HepG2 (cell line): ENCODE measurements around the gene DNM3. TPM values are rescaled to one million over a fixed set of nuclear protein-coding genes. Genes with fewer than 3 reads are reported as not detected.
A peak's percentile ranks its signal among the peaks of the same experiment; 100 is the strongest.

Experiments
- CTCF ChIP-seq: sonication (generic); formaldehyde crosslinking; IDR thresholded peaks from 2 replicates; pipeline ENCODE4 v1.5.0; 2020; ENCODE audit warnings: mild to moderate bottlenecking, missing genetic modification reagents, moderate library complexity
- ETS1 ChIP-seq: sonication (generic); formaldehyde crosslinking; IDR thresholded peaks from 2 replicates; pipeline ENCODE4 v1.4.0; 2020; ENCODE audit warnings: missing genetic modification reagents
- GATAD2A ChIP-seq: IDR thresholded peaks from 2 replicates; pipeline ENCODE4 v1.6.1; 2016
- HNRNPH1 ChIP-seq: fragments of 200-400 bp; formaldehyde crosslinking; optimal IDR thresholded peaks from 2 replicates; pipeline ENCODE3; 2017; ENCODE audit warnings: mild to moderate bottlenecking, low read depth, low read length
- HNRNPUL1 ChIP-seq: fragments of 200-400 bp; formaldehyde crosslinking; IDR thresholded peaks from 2 replicates; pipeline ENCODE4 v1.6.1; 2017; ENCODE audit warnings: low read depth, mild to moderate bottlenecking, low read length, moderate library complexity
- NBN ChIP-seq: fragments of 450-650 bp; conservative IDR thresholded peaks from 2 replicates; pipeline ENCODE4 v1.6.1; 2017
- NCOA5 ChIP-seq: sonication (generic); formaldehyde crosslinking; IDR thresholded peaks from 2 replicates; pipeline ENCODE4 v1.4.0; 2020; ENCODE audit warnings: missing genetic modification reagents
- NFKB2 ChIP-seq: sonication (generic); formaldehyde crosslinking; IDR thresholded peaks from 2 replicates; pipeline ENCODE4 v1.4.0; 2020; ENCODE audit warnings: missing genetic modification reagents, borderline replicate concordance
- RXRA ChIP-seq: sonication (generic); formaldehyde crosslinking; IDR thresholded peaks from 2 replicates; pipeline ENCODE4 v1.5.1; 2020; ENCODE audit warnings: missing genetic modification reagents
- SALL1 ChIP-seq: sonication (generic); formaldehyde crosslinking; IDR thresholded peaks from 2 replicates; pipeline ENCODE4 v1.8.0; 2022; ENCODE audit warnings: mild to moderate bottlenecking, missing genetic modification reagents
- SMAD9 ChIP-seq: sonication (generic); formaldehyde crosslinking; IDR thresholded peaks from 2 replicates; pipeline ENCODE4 v1.5.1; 2020; ENCODE audit warnings: mild to moderate bottlenecking, missing genetic modification reagents
- TSC22D2 ChIP-seq: sonication (generic); formaldehyde crosslinking; IDR thresholded peaks from 2 replicates; pipeline ENCODE4 v1.5.1; 2020; ENCODE audit warnings: missing genetic modification reagents, mild to moderate bottlenecking, borderline replicate concordance
- UBTF ChIP-seq: sonication (generic); formaldehyde crosslinking; IDR thresholded peaks from 2 replicates; pipeline ENCODE4 v1.4.0; 2020; ENCODE audit warnings: mild to moderate bottlenecking, missing genetic modification reagents
- ZMYM4 ChIP-seq: sonication (generic); formaldehyde crosslinking; IDR thresholded peaks from 2 replicates; pipeline ENCODE4 v1.8.1; 2023; ENCODE audit warnings: mild to moderate bottlenecking, missing genetic modification reagents
- ZNF607 ChIP-seq: sonication (generic); formaldehyde crosslinking; IDR thresholded peaks from 2 replicates; pipeline ENCODE4 v1.5.1; 2020; ENCODE audit warnings: missing genetic modification reagents, mild to moderate bottlenecking, borderline replicate concordance
- polyA plus RNA-seq, 8 experiments: library from polyadenylated mRNA; depleted of rRNA in 3 of 8; stranded (reverse) in 7 of 8; unstranded in 1 of 8; fragments of >200 nt; fragmentation: Illumina TruSeq in 4 of 8; extraction: Trizol in 4 of 8; gene quantifications; 2 replicates each; pipeline versions ENCODE4 v1.2.1 to v1.2.3, GENCODE V29; 2011 to 2016; ENCODE audit warnings: low read depth in 4 of 8, missing spikeins in 1 of 8, mixed read lengths in 1 of 8; ENCODE audit not compliant: insufficient read depth in 1 of 8
- total RNA-seq, 5 experiments: library from RNA; depleted of rRNA; stranded (reverse); fragments of >200 nt; fragmentation: Illumina TruSeq; extraction: Trizol; gene quantifications; 2 replicates each; pipeline ENCODE4 v1.2.3, GENCODE V29; 2016; ENCODE audit warnings: low read depth in 1 of 5
- TF ChIP-seq, protein P1 (sequence below): sonication (generic); formaldehyde crosslinking; IDR thresholded peaks from 2 replicates; pipeline ENCODE4 v1.5.0; 2020; ENCODE audit warnings: mild to moderate bottlenecking, missing genetic modification reagents, borderline replicate concordance

DNM3 gene
- total and polyA plus RNA-seq, 2 of the 13 experiments (the other 11 are each of a cell fraction or from before 2014, with no cell fraction given): 0.05 TPM; not detected in 1

DNA sequence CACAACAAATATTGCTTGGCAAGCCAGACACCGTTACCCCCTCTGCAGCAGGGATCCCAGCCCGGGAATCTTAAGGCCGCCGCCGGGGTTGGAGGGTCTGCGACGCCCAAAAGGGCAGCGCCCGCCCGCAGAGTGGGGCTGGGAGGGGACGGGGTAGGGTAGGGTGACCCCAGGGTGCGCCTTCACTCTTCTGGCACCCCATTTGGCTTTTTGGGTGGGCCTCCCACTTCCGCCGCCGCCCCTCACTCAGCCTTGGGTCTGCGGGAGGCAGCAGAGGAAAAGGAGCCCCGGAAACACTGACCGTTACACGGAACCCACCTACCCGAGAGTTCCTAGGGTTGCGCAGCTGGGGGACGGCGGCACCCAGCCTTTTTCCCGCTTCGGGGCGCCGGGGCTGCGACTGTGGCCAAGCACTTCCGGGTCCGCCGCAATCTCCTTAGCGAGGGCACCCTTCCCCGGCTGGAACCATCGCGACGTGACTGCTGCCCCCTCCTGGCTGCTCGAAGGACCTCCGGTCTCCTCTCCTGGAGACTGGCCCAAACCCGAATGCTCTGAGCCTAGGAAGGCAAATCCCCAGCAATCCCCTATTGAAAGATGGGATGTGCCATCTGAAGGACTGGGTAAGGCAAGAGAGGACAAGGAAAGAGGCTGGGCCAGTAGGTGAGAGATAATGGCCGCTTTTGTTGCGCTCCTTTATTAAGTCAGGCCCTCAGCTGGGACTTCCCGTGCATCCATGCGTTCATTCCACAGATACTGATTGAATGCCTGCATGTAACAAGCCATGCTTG, 602.6 kb downstream of the DNM3 start, which contains the start of gene PIGC (continued):
- TF ChIP-seq UBTF (CRISPR knock-in tag) (peak; percentile 86), HNRNPH1 (no peak), NFKB2 (CRISPR knock-in tag) (peak; percentile 80; the same call in 1 of the 2 replicates), ETS1 (CRISPR knock-in tag) (no peak), RXRA (CRISPR knock-in tag) (peak; percentile 70; the same call in 1 of the 2 replicates), ZMYM4 (CRISPR knock-in tag) (peak; percentile 98), NCOA5 (CRISPR knock-in tag) (no peak), HNRNPUL1 (no peak), TSC22D2 (CRISPR knock-in tag) (peak; percentile 59; the same call in 1 of the 2 replicates), ZNF607 (no peak), SMAD9 (CRISPR knock-in tag) (no peak), CTCF (CRISPR knock-in tag) (peak; percentile 97), GATAD2A (CRISPR knock-in tag) (peak; percentile 67), SALL1 (CRISPR knock-in tag) (peak; percentile 87), NBN (no peak)
- TF ChIP-seq, protein P1, sequence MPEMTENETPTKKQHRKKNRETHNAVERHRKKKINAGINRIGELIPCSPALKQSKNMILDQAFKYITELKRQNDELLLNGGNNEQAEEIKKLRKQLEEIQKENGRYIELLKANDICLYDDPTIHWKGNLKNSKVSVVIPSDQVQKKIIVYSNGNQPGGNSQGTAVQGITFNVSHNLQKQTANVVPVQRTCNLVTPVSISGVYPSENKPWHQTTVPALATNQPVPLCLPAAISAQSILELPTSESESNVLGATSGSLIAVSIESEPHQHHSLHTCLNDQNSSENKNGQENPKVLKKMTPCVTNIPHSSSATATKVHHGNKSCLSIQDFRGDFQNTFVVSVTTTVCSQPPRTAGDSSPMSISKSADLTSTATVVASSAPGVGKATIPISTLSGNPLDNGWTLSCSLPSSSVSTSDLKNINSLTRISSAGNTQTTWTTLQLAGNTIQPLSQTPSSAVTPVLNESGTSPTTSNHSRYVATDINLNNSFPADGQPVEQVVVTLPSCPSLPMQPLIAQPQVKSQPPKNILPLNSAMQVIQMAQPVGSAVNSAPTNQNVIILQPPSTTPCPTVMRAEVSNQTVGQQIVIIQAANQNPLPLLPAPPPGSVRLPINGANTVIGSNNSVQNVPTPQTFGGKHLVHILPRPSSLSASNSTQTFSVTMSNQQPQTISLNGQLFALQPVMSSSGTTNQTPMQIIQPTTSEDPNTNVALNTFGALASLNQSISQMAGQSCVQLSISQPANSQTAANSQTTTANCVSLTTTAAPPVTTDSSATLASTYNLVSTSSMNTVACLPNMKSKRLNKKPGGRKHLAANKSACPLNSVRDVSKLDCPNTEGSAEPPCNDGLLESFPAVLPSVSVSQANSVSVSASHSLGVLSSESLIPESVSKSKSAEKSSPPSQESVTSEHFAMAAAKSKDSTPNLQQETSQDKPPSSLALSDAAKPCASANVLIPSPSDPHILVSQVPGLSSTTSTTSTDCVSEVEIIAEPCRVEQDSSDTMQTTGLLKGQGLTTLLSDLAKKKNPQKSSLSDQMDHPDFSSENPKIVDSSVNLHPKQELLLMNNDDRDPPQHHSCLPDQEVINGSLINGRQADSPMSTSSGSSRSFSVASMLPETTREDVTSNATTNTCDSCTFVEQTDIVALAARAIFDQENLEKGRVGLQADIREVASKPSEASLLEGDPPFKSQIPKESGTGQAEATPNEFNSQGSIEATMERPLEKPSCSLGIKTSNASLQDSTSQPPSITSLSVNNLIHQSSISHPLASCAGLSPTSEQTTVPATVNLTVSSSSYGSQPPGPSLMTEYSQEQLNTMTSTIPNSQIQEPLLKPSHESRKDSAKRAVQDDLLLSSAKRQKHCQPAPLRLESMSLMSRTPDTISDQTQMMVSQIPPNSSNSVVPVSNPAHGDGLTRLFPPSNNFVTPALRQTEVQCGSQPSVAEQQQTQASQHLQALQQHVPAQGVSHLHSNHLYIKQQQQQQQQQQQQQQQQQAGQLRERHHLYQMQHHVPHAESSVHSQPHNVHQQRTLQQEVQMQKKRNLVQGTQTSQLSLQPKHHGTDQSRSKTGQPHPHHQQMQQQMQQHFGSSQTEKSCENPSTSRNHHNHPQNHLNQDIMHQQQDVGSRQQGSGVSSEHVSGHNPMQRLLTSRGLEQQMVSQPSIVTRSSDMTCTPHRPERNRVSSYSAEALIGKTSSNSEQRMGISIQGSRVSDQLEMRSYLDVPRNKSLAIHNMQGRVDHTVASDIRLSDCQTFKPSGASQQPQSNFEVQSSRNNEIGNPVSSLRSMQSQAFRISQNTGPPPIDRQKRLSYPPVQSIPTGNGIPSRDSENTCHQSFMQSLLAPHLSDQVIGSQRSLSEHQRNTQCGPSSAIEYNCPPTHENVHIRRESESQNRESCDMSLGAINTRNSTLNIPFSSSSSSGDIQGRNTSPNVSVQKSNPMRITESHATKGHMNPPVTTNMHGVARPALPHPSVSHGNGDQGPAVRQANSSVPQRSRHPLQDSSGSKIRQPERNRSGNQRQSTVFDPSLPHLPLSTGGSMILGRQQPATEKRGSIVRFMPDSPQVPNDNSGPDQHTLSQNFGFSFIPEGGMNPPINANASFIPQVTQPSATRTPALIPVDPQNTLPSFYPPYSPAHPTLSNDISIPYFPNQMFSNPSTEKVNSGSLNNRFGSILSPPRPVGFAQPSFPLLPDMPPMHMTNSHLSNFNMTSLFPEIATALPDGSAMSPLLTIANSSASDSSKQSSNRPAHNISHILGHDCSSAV: no peak
